SK-N-SH treated with all-trans-retinoic acid at 6 μM for 48 hours (cell line): Measurements from ENCODE around the gene ACOT7.

Experiments
- ARNTL ChIP-seq: fragments of 450-650 bp; formaldehyde crosslinking; IDR thresholded peaks from 2 replicates; pipeline ENCODE4 v1.5.0; 2020; ENCODE audit warnings: low read depth, mild to moderate bottlenecking, moderate library complexity, borderline replicate concordance
- BACH2 ChIP-seq: fragments of 250-450 bp; sonication (Bioruptor Pico); IDR thresholded peaks from 2 replicates; pipeline ENCODE4 v1.9.0; 2021; ENCODE audit warnings: mild to moderate bottlenecking, borderline replicate concordance
- CREB5 ChIP-seq: fragments of 250-450 bp; sonication (Bioruptor Pico); IDR thresholded peaks from 2 replicates; pipeline ENCODE4 v1.5.1; 2020; ENCODE audit warnings: low read depth, mild to moderate bottlenecking, moderate library complexity
- ISL1 ChIP-seq: fragments of 250-450 bp; sonication (Bioruptor Pico); IDR thresholded peaks from 2 replicates; pipeline ENCODE4 v2.1.2; 2022; ENCODE audit warnings: mild to moderate bottlenecking, moderate library complexity
- OSR1 ChIP-seq: fragments of 250-450 bp; sonication (Bioruptor Pico); IDR thresholded peaks from 2 replicates; pipeline ENCODE4 v1.8.0; 2022; ENCODE audit warnings: moderate library complexity, mild to moderate bottlenecking, inconsistent platforms
- POU6F1 ChIP-seq: fragments of 250-450 bp; sonication (Bioruptor Pico); IDR thresholded peaks from 2 replicates; pipeline ENCODE4 v1.8.0; 2021; ENCODE audit warnings: low read depth, mild to moderate bottlenecking, moderate library complexity, borderline replicate concordance
- RARB ChIP-seq: fragments of 250-450 bp; sonication (Bioruptor Pico); IDR thresholded peaks from 2 replicates; pipeline ENCODE4 v1.8.0; 2021; ENCODE audit warnings: mild to moderate bottlenecking, moderate library complexity
- SNAI2 ChIP-seq: fragments of 250-450 bp; sonication (Bioruptor Pico); IDR thresholded peaks from 2 replicates; pipeline ENCODE4 v1.5.0; 2020; ENCODE audit warnings: mild to moderate bottlenecking, moderate library complexity
- TCF4 ChIP-seq: fragments of 250-450 bp; sonication (Bioruptor Pico); IDR thresholded peaks from 2 replicates; pipeline ENCODE4 v1.8.0; 2021; ENCODE audit warnings: mild to moderate bottlenecking, moderate library complexity, borderline replicate concordance
- TSHZ2 ChIP-seq: fragments of 250-450 bp; sonication (Bioruptor Pico); IDR thresholded peaks from 2 replicates; pipeline ENCODE4 v1.5.0; 2020; ENCODE audit warnings: mild to moderate bottlenecking, moderate library complexity
- ZFP3 ChIP-seq: fragments of 250-450 bp; sonication (Bioruptor Pico); IDR thresholded peaks from 2 replicates; pipeline ENCODE4 v1.5.0; 2020; ENCODE audit warnings: mild to moderate bottlenecking, moderate library complexity
- ZFP30 ChIP-seq: fragments of 450-650 bp; formaldehyde crosslinking; IDR thresholded peaks from 2 replicates; pipeline ENCODE4 v1.5.0; 2022; ENCODE audit warnings: mild to moderate bottlenecking, moderate library complexity

GRCh38 chr1:6417961-6418667, 24.5 kb upstream of the ACOT7 start:
- TF ChIP-seq BACH2 (no peak), CREB5 (CRISPR knock-in tag) (no peak), TSHZ2 (CRISPR knock-in tag) (no peak), TCF4 (CRISPR knock-in tag) (no peak), ZFP3 (CRISPR knock-in tag) (no peak), ISL1 (no peak), SNAI2 (no peak), ZFP30 (CRISPR knock-in tag) (no peak), ARNTL (CRISPR knock-in tag) (no peak), OSR1 (CRISPR knock-in tag) (no peak), POU6F1 (CRISPR knock-in tag) (no peak), RARB (no peak)
